Fibroblast of lung (primary cell): Measurements from ENCODE around the gene NFKBIB. TPM values are rescaled to one million over a fixed set of nuclear protein-coding genes. Genes with fewer than 3 reads are reported as not detected.

Experiments used
- DNase-seq, 2 donors: peaks; one replicate each; pipeline versions ENCODE4 v3.0.0 to v3.0.0-alpha.2; 2010; ENCODE audit warnings: low read depth in 2 of 2
- H2AFZ ChIP-seq: 2 replicates; pipeline ENCODE4 v1.5.1; 2012; ENCODE audit warnings: low read length, control low read depth, inconsistent platforms
- H3K27ac ChIP-seq: 2 replicates; pipeline ENCODE4 v1.5.1; 2011; ENCODE audit warnings: low read length, control low read depth; ENCODE audit not compliant: insufficient read depth
- H3K27me3 ChIP-seq: 2 replicates; pipeline ENCODE4 v1.5.1; 2011; ENCODE audit warnings: mild to moderate bottlenecking, low read length; ENCODE audit not compliant: control insufficient read depth, insufficient read depth
- H3K36me3 ChIP-seq: 2 replicates; pipeline ENCODE4 v1.5.1; 2011; ENCODE audit warnings: low read length; ENCODE audit not compliant: control insufficient read depth, insufficient read depth
- H3K4me1 ChIP-seq: 2 replicates; pipeline ENCODE4 v1.5.1; 2011; ENCODE audit warnings: low read length; ENCODE audit not compliant: control insufficient read depth, insufficient read depth; ENCODE audit errors: extremely low read depth
- H3K4me2 ChIP-seq: 2 replicates; pipeline ENCODE4 v1.5.1; 2011; ENCODE audit warnings: low read length, control low read depth; ENCODE audit not compliant: insufficient read depth; ENCODE audit errors: extremely low read depth
- H3K4me3 ChIP-seq, 4 experiments: fragments of 200-600 bp in 1 of 4; sonication (generic) in 1 of 4; replicated peaks in 1 of 4; 2 replicates each; pipeline ENCODE4 v1.5.1; 2011 to 2016; ENCODE audit warnings: low read length in 4 of 4, low read depth in 3 of 4, mild to moderate bottlenecking in 3 of 4, control low read depth in 2 of 4, inconsistent platforms in 1 of 4, mixed read lengths in 1 of 4; ENCODE audit not compliant: insufficient read depth in 1 of 4; ENCODE audit errors: control extremely low read depth in 1 of 4
- H3K79me2 ChIP-seq: 2 replicates; pipeline ENCODE4 v1.5.1; 2012; ENCODE audit warnings: mild to moderate bottlenecking, low read length, inconsistent platforms; ENCODE audit not compliant: control insufficient read depth, insufficient read depth
- H3K9ac ChIP-seq: 2 replicates; pipeline ENCODE4 v1.5.1; 2011; ENCODE audit warnings: mild to moderate bottlenecking, low read length, control low read depth; ENCODE audit not compliant: insufficient read depth
- H3K9me3 ChIP-seq: 2 replicates; pipeline ENCODE4 v1.5.1; 2012; ENCODE audit warnings: low read depth, low read length; ENCODE audit not compliant: control insufficient read depth, insufficient read depth
- H4K20me1 ChIP-seq: 2 replicates; pipeline ENCODE4 v1.5.1; 2011; ENCODE audit warnings: low read length; ENCODE audit not compliant: control insufficient read depth, insufficient read depth; ENCODE audit errors: extremely low read depth
- EZH2 ChIP-seq: IDR thresholded peaks from 2 replicates; pipeline ENCODE4 v1.5.1; 2012; ENCODE audit warnings: low read length, control low read depth, mild to moderate bottlenecking; ENCODE audit errors: missing control alignments
- polyA plus RNA-seq, 2 donors: library from polyadenylated mRNA; depleted of rRNA in 1 of 2; stranded (reverse) in 1 of 2; unstranded in 1 of 2; fragments of >200 nt; gene quantifications; 2 replicates each; pipeline ENCODE4 v1.2.1, GENCODE V29; 2011 to 2012; ENCODE audit warnings: missing spikeins in 1 of 2
- total RNA-seq: library from RNA; depleted of rRNA; stranded (reverse); fragments of >200 nt; gene quantifications from 2 replicates; pipeline ENCODE4 v1.2.1, GENCODE V29; 2014
- TF ChIP-seq, protein P1 (sequence below), 2 donors: IDR thresholded peaks in 1 of 2; conservative IDR thresholded peaks in 1 of 2; 1 replicate in 1 of 2; 2 replicates in 1 of 2; pipeline ENCODE4 v1.5.1; 2011 to 2012; ENCODE audit warnings: low read length in 2 of 2, control low read depth in 1 of 2, inconsistent platforms in 1 of 2, low read depth in 1 of 2, mild to moderate bottlenecking in 1 of 2

NFKBIB gene
- total and polyA plus RNA-seq, 2 donors (not counting 1 experiment from before 2014, with no cell fraction given), result 8.3 to 10.9 TPM

DNA sequence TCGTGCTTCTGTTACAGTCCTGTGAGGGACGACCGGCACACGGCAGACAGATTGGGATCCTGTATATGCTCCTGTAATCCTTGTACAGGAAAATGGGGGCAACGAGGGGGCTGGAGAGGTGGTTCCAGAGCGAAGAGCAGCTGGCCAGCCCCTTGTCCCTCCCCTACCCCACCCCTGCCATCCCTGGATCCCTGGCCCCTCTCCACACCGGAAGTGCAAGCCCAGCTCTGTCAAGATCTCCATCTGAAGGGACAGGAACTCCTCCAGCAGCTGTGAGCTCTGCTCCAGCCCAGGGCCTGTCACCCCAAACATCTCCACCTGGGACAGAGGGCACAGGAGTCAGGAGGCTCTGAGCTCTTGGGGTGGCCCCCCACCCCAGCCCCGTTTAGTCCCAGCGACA lies 17.7 kb downstream of the NFKBIB start:
- peaks cover 2% of the 10 kb centered on the region for H3K36me3 ChIP-seq
- TF ChIP-seq, protein P1, sequence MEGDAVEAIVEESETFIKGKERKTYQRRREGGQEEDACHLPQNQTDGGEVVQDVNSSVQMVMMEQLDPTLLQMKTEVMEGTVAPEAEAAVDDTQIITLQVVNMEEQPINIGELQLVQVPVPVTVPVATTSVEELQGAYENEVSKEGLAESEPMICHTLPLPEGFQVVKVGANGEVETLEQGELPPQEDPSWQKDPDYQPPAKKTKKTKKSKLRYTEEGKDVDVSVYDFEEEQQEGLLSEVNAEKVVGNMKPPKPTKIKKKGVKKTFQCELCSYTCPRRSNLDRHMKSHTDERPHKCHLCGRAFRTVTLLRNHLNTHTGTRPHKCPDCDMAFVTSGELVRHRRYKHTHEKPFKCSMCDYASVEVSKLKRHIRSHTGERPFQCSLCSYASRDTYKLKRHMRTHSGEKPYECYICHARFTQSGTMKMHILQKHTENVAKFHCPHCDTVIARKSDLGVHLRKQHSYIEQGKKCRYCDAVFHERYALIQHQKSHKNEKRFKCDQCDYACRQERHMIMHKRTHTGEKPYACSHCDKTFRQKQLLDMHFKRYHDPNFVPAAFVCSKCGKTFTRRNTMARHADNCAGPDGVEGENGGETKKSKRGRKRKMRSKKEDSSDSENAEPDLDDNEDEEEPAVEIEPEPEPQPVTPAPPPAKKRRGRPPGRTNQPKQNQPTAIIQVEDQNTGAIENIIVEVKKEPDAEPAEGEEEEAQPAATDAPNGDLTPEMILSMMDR (conservative IDR thresholded peaks at IDR 0.05 in 1 of 2, IDR thresholded peaks at IDR 0.05 in 1 of 2; ENCODE audit: low read depth in 1 of 2, low read length in 2 of 2), result no peak
- TF ChIP-seq EZH2, result no peak
- no peak overlapping the region for H2AFZ ChIP-seq
- H3K79me2 ChIP-seq, result no peaks in the 10 kb centered on the region
- no peaks in the 10 kb centered on the region for H4K20me1 ChIP-seq
- no peak overlapping the region for H3K4me2 ChIP-seq
- H3K27ac ChIP-seq, result no peak overlapping the region
- no peak overlapping the region for H3K4me3 ChIP-seq
- no peaks in the 10 kb centered on the region for H3K27me3 ChIP-seq
- no peaks in the 10 kb centered on the region for H3K4me1 ChIP-seq
- no peak for DNase-seq
- no peak overlapping the region for H3K9ac ChIP-seq
- H3K9me3 ChIP-seq, result no peaks in the 10 kb centered on the region

DNA sequence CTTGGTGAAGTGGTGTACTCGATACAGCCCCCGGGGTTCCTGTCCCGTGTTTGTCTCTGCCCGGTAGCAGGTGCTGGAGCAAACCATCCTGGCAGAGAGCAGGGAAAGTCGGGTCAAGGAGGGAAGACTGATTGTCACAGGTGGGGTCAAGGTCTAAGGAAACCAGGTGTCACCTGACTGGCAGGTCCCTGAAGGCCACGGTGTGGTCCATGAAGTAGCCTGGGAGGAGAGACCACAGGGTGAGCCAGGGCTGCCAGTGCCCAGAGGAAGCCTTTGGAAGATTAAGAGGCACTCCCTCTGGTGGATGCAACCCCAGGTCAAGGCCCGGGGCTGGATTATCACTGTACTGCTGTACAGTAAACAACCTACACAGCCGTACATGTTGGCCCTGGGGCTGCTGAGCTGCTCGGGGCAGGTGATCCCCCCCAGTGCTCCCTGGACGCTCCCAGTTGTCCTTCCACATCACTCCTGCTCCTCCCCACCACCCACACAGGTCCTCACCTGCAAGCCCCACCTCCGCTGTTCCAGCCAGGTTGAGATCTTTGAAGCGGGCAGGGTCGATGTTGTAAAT lies 18.2 kb downstream of the NFKBIB start:
- H3K4me2 ChIP-seq, result no peak overlapping the region
- no peaks in the 10 kb centered on the region for H3K79me2 ChIP-seq
- no peak for DNase-seq
- H3K9ac ChIP-seq, result no peak overlapping the region
- no peaks in the 10 kb centered on the region for H3K4me1 ChIP-seq
- H3K36me3 ChIP-seq, result peaks cover 2% of the 10 kb centered on the region
- no peaks in the 10 kb centered on the region for H4K20me1 ChIP-seq
- TF ChIP-seq, protein P1 (conservative IDR thresholded peaks at IDR 0.05 in 1 of 2, IDR thresholded peaks at IDR 0.05 in 1 of 2; ENCODE audit: low read depth in 1 of 2, low read length in 2 of 2), result no peak
- no peak for TF ChIP-seq EZH2
- H3K27me3 ChIP-seq, result no peaks in the 10 kb centered on the region
- no peak overlapping the region for H3K27ac ChIP-seq
- no peak overlapping the region for H2AFZ ChIP-seq
- H3K4me3 ChIP-seq, result no peak overlapping the region
- no peaks in the 10 kb centered on the region for H3K9me3 ChIP-seq

DNA sequence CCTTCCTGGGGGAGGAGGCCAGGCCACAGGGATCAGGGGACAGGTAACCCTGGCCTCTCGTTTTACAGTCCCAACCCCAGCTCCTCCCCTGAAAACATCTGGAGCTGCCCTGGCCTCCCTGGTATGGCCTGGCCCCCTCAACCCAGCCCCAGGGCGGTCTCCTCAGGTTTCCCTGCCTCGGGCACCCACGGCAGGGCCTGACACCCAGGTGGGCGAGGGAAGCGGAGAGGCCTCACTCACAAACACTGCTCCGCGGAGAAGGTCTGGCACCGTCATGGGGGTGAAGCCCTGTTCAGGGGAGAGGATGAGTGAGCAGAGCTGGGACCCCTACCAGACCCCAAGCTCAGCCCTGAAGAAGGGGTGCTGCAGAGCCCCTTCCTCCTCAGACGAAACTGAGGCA lies 18.8 kb downstream of the NFKBIB start:
- no peak for DNase-seq
- no peak for TF ChIP-seq EZH2
- TF ChIP-seq, protein P1 (conservative IDR thresholded peaks at IDR 0.05 in 1 of 2, IDR thresholded peaks at IDR 0.05 in 1 of 2; ENCODE audit: low read depth in 1 of 2, low read length in 2 of 2), result no peak
- Histone ChIP-seq H3K9ac (no peak overlapping the region), H3K27me3 (no peaks in the 10 kb centered on the region), H3K4me2 (no peak overlapping the region), H3K9me3 (no peaks in the 10 kb centered on the region), H3K4me1 (no peaks in the 10 kb centered on the region), H3K4me3 (no peak overlapping the region), H3K36me3 (peaks cover 2% of the 10 kb centered on the region), H3K79me2 (no peaks in the 10 kb centered on the region), H3K27ac (no peak overlapping the region), H4K20me1 (no peaks in the 10 kb centered on the region), H2AFZ (no peak overlapping the region)
